GM13976 (cell line): Measurements from ENCODE around the gene SIX3.

Experiments used
- DNase-seq: peaks from one replicate; pipeline ENCODE4 v3.0.0; 2012; ENCODE audit warnings: low spot score
- CTCF ChIP-seq: IDR thresholded peaks from 2 replicates; pipeline ENCODE4 v1.5.1; 2012; ENCODE audit warnings: borderline replicate concordance, mild to moderate bottlenecking; ENCODE audit not compliant: insufficient read depth; ENCODE audit errors: extremely low read depth, missing control alignments, control extremely low read depth
- in situ Hi-C: fragments of 300-500 bp; cut with MboI; formaldehyde crosslinking; loops from one replicate; pipeline ENCODE4 v1.12.0; 2022; ENCODE audit warnings: low sequenced_read_pairs, mixed read lengths, inconsistent platforms; ENCODE audit not compliant: unreplicated experiment

Gene SIX3

GRCh38 chr2:44906972-44907371 is 34.5 kb upstream of the SIX3 start:
- no peak for TF ChIP-seq CTCF
- DNase-seq, result no peak
- in situ Hi-C loops, result no loop called here

GRCh38 chr2:44909831-44910230 is 31.7 kb upstream of the SIX3 start:
- in situ Hi-C loops, result no loop called here
- DNase-seq, result no peak
- TF ChIP-seq CTCF, result no peak

- in situ Hi-C loops, result no loop called here
- no peak for DNase-seq
- no peak for TF ChIP-seq CTCF
Observed at GRCh38 chr2:44912660-44913059, 28.8 kb upstream of the SIX3 start.

GRCh38 chr2:44916291-44916690 is 25.2 kb upstream of the SIX3 start:
- TF ChIP-seq CTCF, result no peak
- in situ Hi-C loops, result no loop called here
- DNase-seq, result no peak

- DNase-seq, result no peak
- no peak for TF ChIP-seq CTCF
- in situ Hi-C loops, result no loop called here
Observed at GRCh38 chr2:44918095-44918775, 23.3 kb upstream of the SIX3 start.

- DNase-seq, result no peak
- in situ Hi-C loops, result no loop called here
Observed at GRCh38 chr2:44920751-44921150, 20.8 kb upstream of the SIX3 start.

More at GRCh38 chr2:44920751-44921150, 20.8 kb upstream of the SIX3 start:
- TF ChIP-seq CTCF, result no peak
